ENCODE results near the gene SOX5. TPM values are rescaled to one million over a fixed set of nuclear protein-coding genes. Genes with fewer than 3 reads are reported as not detected.

The SOX5 gene
- total and polyA plus RNA-seq, 2 experiments from 2014 or later, result 1.0 to 4.7 TPM

- no peak for TF ChIP-seq REST (IDR thresholded peaks at IDR 0.05; ENCODE audit: unreplicated experiment)
- no peak for TF ChIP-seq EZH2 (IDR thresholded peaks at IDR 0.05; ENCODE audit: low read depth, unreplicated experiment)
These were observed 7.7 kb downstream of the SOX5 start (continued) for GRCh38 chr12:23941780-23942179.

GRCh38 chr12:23938422-23938821 lies 11.0 kb downstream of the SOX5 start:
- H4K20me1 ChIP-seq (replicated peaks; ENCODE audit: insufficient read depth), result no peaks in the 10 kb centered on the region
- 0 out of 3 replicates have a peak, but pooled peaks cover 3% of the 10 kb centered on the region for H3K4me1 Mint-ChIP-seq
- TF ChIP-seq CTCF (conservative IDR thresholded peaks at IDR 0.05; ENCODE audit: low read depth in 2 of 2) (no peak), ETS1 (IDR thresholded peaks at IDR 0.05) (no peak), ZNF462 (CRISPR knock-in tag; IDR thresholded peaks at IDR 0.05) (no peak), ZNF331 (CRISPR knock-in tag; IDR thresholded peaks at IDR 0.05; ENCODE audit: low read depth) (no peak), EZH2 (IDR thresholded peaks at IDR 0.05; ENCODE audit: low read depth, unreplicated experiment) (no peak), STAT1 (IDR thresholded peaks at IDR 0.05; ENCODE audit: unreplicated experiment) (no peak), NANOG (IDR thresholded peaks at IDR 0.05; ENCODE audit: borderline replicate concordance) (no peak), POLR2AphosphoS5 (IDR thresholded peaks at IDR 0.05; ENCODE audit: low read depth) (no peak), JUNB (IDR thresholded peaks at IDR 0.05; ENCODE audit: unreplicated experiment) (no peak)

More at GRCh38 chr12:23938422-23938821, 11.0 kb downstream of the SOX5 start:
- no peaks in the 10 kb centered on the region for H3K27me3 ChIP-seq (ENCODE audit: insufficient read depth)
- no peak overlapping the region for H2AFZ ChIP-seq
- Mint-ChIP-seq H3K36me3 (ENCODE audit: low read depth) (no peaks in the 10 kb centered on the region), H3K4me3 (no peak overlapping the region), H3K9me3 (no peaks in the 10 kb centered on the region), H3K27me3 (ENCODE audit: insufficient read depth, low read depth, poor library complexity) (no peaks in the 10 kb centered on the region), H3K27ac (no peak overlapping the region)
- ATAC-seq (no peak), DNase-seq (ENCODE audit: low spot score) (no peak)
- H3K4me1 ChIP-seq (ENCODE audit: insufficient read depth), result no peaks in the 10 kb centered on the region
- H3F3A ChIP-seq (replicated peaks; ENCODE audit: low read depth), result no peaks in the 10 kb centered on the region
- H3K9me2 ChIP-seq (ENCODE audit: insufficient read depth), result no peaks in the 10 kb centered on the region
- no peaks in the 10 kb centered on the region for H3K79me2 ChIP-seq (replicated peaks; ENCODE audit: insufficient read depth)
- no peak overlapping the region for H3K27ac ChIP-seq (ENCODE audit: low read depth)
- H3K4me3 ChIP-seq, result no peak overlapping the region
- no peaks in the 10 kb centered on the region for H3K36me3 ChIP-seq (ENCODE audit: insufficient read depth)
- H3K4me2 ChIP-seq, result no peak overlapping the region
